Hepatocyte (in vitro differentiated cells): Measurements from ENCODE around the gene FEM1A.

Experiments used
- EZH2 ChIP-seq: fragments of 200-600 bp; sonication (generic); IDR thresholded peaks from 2 replicates; pipeline ENCODE4 v1.6.1; 2016; ENCODE audit warnings: antibody characterized with exemption, mild to moderate bottlenecking, borderline replicate concordance
- EZH2phosphoT487 ChIP-seq: fragments of 200-600 bp; sonication (generic); IDR thresholded peaks from one replicate; pipeline ENCODE4 v1.6.1; 2018; ENCODE audit warnings: antibody characterized with exemption, mild to moderate bottlenecking, low read depth, moderate library complexity; ENCODE audit not compliant: unreplicated experiment, severe bottlenecking
- TF ChIP-seq, protein P1 (sequence below): fragments of 200-600 bp; sonication (generic); IDR thresholded peaks from 2 replicates; pipeline ENCODE4 v1.5.1; 2016; ENCODE audit warnings: antibody characterized with exemption, mild to moderate bottlenecking; ENCODE audit not compliant: poor library complexity

DNA sequence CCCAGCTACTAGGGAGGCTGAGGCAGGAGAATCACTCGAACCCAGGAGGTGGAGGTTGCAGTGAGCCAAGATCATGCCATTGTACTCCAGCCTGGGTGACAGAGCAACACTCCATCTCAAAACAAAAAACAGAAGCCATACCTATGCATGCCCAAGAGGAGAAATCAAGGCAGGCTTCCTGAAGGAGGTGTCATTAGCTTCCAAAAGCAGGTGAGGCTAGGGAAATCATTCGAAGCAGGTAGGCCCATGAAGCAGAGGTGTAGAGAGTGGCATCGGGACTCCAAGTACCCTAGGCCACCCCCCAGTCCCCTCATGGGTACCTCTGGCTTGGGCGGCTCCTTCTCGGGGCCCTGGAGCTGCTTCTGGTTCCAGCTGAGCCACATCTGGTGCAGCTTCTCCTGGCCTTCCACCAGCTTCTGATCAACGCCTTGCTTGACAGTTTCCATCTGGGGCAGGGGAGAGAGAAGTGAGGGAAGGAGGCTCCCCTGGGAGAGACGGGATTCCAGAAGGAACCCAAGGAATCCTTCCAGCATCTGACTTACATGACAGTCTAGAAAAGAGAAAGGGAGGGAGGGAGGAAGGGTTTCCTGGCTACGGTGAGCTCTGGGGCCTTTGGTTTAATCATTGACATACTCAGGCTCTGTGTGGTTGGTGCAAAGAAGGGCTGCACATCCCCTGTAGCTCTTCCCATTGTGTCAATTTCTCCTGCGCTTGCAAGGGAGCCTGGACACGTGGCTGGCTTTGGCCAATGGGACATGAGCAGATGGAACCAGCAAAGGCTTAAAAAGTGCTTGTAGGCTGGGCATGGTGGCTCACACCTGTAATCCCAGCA lies 53.0 kb downstream of the FEM1A start:
- TF ChIP-seq, protein P1, sequence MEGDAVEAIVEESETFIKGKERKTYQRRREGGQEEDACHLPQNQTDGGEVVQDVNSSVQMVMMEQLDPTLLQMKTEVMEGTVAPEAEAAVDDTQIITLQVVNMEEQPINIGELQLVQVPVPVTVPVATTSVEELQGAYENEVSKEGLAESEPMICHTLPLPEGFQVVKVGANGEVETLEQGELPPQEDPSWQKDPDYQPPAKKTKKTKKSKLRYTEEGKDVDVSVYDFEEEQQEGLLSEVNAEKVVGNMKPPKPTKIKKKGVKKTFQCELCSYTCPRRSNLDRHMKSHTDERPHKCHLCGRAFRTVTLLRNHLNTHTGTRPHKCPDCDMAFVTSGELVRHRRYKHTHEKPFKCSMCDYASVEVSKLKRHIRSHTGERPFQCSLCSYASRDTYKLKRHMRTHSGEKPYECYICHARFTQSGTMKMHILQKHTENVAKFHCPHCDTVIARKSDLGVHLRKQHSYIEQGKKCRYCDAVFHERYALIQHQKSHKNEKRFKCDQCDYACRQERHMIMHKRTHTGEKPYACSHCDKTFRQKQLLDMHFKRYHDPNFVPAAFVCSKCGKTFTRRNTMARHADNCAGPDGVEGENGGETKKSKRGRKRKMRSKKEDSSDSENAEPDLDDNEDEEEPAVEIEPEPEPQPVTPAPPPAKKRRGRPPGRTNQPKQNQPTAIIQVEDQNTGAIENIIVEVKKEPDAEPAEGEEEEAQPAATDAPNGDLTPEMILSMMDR, result no peak
- TF ChIP-seq EZH2 (no peak), EZH2phosphoT487 (no peak)
